Inferior parietal cortex (tissue), 1 donor: ENCODE measurements around the gene GATA1.
"Not testable (repeated sequence)": the region's sequence is repeated elsewhere in the genome, so short reads cannot be mapped to it uniquely, and the experiment has no call there.

ENCODE experiments used
- DNase-seq: peaks from one replicate; pipeline ENCODE4 v3.0.0-alpha.2; 2016; ENCODE audit errors: extremely low spot score

Gene GATA1

GRCh38 chrX:48814722-48815121 is 28.3 kb downstream of the GATA1 start:
- DNase-seq: no peak

GRCh38 chrX:48815266-48815665 is 28.9 kb downstream of the GATA1 start:
- no peak for DNase-seq

- DNase-seq: no peak
These were observed 29.8 kb downstream of the GATA1 start for GRCh38 chrX:48816014-48816810.

GRCh38 chrX:48818098-48818497 is 31.7 kb downstream of the GATA1 start:
- no peak for DNase-seq

GRCh38 chrX:48818866-48819265 is 32.5 kb downstream of the GATA1 start:
- DNase-seq: no peak

- not testable (repeated sequence) for DNase-seq
These were observed 33.0 kb downstream of the GATA1 start for GRCh38 chrX:48819394-48819793.

GRCh38 chrX:48823053-48823452 is 36.7 kb downstream of the GATA1 start:
- DNase-seq: no peak

- no peak for DNase-seq
These were observed 37.7 kb downstream of the GATA1 start for GRCh38 chrX:48824066-48824465.

GRCh38 chrX:48826135-48826875 is 39.9 kb downstream of the GATA1 start, which contains the start of gene ERAS:
ERAS (plus strand) TSS chrX:48826513; CDS start chrX:48829124, 2,611 bp downstream.
- no peak for DNase-seq

- no peak for DNase-seq
These were observed 40.7 kb downstream of the GATA1 start for GRCh38 chrX:48826876-48827653.

- DNase-seq: no peak
These were observed 41.2 kb downstream of the GATA1 start for GRCh38 chrX:48827654-48827968.

- DNase-seq: no peak
These were observed 42.8 kb downstream of the GATA1 start for GRCh38 chrX:48829016-48829735.

- no peak for DNase-seq
These were observed 44.9 kb downstream of the GATA1 start for GRCh38 chrX:48831136-48831908.

- no peak for DNase-seq
These were observed 45.5 kb downstream of the GATA1 start for GRCh38 chrX:48831909-48832291.

GRCh38 chrX:48833542-48834138 is 47.2 kb downstream of the GATA1 start:
- no peak for DNase-seq

GRCh38 chrX:48834383-48834709 is 48.0 kb downstream of the GATA1 start:
- no peak for DNase-seq

- DNase-seq: no peak
These were observed 49.3 kb downstream of the GATA1 start, which contains the start of gene PCSK1N for GRCh38 chrX:48835524-48836329. PCSK1N (minus strand) TSS chrX:48835610; CDS start chrX:48835532, 78 bp downstream.

GRCh38 chrX:48839686-48840085 is 53.3 kb downstream of the GATA1 start:
- DNase-seq: no peak
